UCSD-AML1 (cell line): ENCODE results near the gene MMP11.

Experiments
- DNase-seq: peaks from one replicate; lab custom pipeline; 2025; ENCODE audit not compliant: unreplicated experiment; lab: John Stamatoyannopoulos, UW

The MMP11 gene

GRCh38 chr22:23827351-23827995 is 54.8 kb downstream of the MMP11 start:
- no peak for DNase-seq

DNA sequence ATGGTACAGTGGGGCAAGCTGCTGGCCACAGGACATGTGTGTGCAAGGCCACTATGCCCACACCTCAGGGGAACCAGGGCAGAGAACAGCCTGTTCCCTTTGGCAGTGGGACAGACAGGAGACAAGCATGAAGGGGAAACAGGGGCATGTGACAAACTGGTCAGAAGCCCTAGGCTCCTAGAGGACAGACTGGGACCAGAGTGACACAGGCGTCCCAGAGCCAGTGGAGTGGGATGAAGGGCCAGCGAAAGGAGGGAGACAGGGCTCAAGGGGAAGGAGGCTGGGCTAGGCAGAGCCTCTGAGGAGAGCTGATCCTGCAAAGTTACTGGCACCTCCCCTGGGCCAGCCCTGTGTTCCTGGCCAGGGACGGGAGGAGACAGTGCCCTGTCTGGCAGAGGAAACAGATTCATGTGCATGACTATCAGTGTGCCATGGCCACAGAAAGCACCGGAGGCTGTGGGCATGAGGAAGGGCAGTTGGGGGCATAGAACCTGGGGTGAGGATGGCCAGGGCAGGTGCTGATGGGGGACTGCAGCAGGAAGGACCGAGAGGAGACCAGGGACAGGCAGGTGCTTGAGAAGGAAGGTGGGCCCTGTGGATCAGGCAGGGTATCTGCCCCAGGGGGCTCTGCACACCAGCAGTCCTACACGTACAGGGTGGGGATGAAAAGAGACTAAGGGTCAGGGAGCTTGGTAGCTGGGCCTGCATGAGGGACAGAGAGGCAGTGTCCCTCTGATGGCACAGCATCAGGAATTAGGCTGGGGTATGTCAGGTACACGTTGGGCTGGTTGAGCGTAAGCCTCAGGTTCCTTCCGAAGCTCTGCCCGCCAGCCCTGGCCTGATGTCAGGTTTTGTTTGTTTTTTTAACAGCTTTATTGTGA is 56.4 kb downstream of the MMP11 start:
- DNase-seq = no peak

DNA sequence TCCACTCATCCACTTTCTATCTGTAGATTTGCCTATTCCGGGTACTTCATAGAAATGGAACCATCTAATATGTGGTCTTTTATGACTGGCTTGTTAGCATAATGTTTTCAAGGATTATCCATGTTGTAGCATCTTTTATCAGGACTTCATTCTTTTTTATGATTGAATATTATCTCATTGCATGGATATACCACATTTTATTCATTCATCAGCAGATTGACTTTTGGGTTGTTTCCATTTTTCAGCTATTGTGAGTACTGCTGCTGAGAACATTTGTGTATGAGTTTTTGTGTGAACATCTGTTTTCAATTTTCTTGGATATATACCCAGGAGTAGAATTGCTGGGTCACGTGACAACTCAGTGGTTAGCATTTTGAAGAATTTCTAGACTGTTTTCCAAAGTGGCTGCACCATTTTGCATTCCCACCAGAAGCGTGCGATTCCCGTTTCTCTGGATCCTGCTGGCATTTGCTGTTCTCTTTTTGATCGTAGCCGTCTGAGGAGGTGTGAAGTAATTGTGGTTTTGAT is 57.3 kb downstream of the MMP11 start:
- DNase-seq = no peak

- no peak for DNase-seq
Measured at GRCh38 chr22:23831261-23831660, 58.6 kb downstream of the MMP11 start.

DNA sequence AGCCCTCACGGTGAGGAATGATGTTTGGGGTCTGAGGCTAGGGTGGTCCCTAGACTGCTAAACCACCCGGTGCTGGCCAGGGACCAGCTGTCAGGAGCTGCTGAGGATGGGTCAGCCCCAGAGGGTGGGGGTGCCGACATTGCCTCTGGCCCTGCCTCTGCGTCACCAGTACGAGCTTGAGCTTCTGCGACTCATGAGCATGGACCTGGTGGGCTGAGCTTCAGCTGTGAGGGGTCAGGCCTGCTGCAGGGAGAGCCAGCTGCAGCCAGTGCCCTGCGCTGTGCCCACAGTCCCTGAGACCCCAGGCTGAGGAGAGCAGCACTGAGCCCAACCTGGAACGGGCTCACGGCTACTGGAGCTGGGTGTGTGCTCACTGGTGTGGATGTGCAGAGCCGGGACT is 59.1 kb downstream of the MMP11 start:
- DNase-seq = no peak

DNA sequence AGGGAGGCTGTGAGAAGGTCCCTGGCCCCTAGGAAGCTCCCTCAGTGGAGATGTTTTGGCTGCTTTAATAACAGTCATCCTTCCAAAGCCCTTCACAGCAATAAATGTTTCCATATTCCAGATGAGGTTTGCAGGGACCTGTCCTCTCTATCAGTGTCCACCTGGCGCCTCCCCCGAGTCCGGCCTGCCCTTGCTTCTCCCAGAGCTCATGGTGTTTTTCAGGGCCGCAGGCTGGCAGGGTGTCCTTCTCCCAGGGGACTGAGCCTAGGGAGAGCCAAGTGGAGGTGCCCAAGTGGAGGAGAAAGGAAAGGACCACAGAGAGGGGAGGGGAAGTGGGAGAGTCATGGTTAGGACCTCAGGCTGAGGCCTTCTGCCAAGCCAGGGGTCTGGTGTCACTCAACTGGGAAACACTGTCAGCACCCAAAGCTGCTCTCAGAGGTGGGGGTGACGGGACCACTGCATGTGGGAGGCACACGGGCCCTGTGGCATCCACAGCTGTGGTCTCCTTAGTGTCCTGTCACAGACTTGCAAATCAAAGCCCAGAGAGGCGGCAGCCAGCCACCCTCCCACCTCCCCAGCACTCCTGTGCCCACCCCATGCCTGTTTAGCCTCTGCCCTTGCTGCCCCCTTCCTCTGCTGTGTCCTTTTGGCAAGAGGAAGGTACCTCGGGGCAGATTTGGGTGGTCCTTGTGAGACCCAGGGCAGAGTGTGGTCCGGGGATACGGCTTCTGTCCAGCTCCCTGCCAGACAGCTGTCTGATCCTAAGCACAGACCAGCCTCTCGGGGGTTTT is 59.8 kb downstream of the MMP11 start:
- DNase-seq = no peak

GRCh38 chr22:23833017-23833751 is 60.5 kb downstream of the MMP11 start:
- no peak for DNase-seq
